GM18867 (cell line): ENCODE measurements around the gene C19orf53.
"Not testable (repeated sequence)": the region's sequence is repeated elsewhere in the genome, so short reads cannot be mapped to it uniquely, and the experiment has no call there.

Experiments
- ATAC-seq: cut with Tn5 transposase; IDR thresholded peaks from one replicate; pipeline ENCODE4 v1.9.1; 2021; ENCODE audit warnings: mild to moderate bottlenecking, moderate library complexity; ENCODE audit not compliant: unreplicated experiment

C19orf53 gene

DNA sequence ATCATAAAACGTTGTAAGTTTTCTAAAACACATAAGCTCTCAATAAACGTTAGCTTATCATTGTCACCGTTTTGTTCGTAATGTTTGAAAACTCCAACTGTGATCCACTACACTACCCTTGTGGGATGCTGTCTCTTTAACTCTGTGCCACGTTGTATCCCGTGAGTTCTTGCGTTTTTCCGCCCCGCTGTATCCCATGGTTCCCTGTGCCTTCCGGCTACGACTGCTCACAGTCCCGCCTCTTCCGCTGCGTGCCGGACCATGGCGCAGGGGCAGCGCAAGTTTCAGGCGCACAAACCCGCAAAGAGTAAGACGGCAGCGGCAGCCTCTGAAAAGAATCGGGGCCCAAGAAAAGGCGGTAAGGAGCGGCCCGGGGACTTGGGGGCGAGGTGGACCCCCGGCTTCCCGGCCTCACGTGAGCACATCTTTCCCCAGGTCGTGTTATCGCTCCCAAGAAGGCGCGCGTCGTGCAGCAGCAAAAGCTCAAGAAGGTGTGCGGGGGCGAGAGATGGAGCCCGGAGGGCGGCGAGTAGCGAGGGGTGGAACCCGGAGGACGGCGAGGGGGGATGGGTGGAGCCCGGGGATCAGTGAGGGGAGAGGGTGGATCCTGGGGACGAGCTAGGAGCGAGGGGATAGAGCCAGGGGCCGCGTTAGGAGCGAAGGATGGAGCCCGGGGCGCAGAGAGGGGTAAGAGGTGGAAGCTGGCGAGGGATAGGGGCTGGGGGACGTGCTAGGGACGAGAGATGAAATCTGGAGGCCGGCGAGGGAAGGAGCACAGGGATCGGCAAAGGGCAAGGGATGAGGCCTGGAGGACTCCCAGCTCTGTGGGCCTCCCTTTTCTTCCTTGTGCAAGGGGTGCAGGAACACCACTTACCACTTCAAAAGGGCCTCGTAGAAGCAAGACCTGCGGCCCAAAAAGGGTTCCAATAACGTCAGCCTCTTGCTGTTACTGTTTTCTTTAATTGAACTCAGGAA, at the start of gene C19orf53:
Gene C19orf53 (plus strand): TSS at position 240 of the 975 bp plus-strand sequence. CDS start 22 bp downstream, at position 262.
- ATAC-seq, result peak; percentile 88

DNA sequence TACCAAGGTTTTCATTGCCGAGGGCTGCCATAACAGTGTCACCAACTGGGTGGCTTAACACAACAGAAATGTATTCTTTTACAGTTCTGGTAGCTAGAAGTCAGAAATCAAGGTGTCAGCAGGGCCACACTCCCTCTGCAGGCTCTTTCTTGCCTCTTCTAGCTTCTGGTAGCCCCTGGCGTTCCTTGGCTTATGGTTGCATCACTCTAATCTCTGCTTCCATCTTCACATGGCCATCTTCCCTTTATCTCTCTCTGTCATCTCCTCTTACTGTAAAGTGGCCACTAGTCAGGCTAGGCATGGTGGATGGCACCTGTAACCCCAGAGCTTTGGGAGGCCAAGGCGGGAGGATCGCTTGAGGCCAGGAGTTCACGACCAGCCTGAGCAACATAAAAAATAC, 47.9 kb upstream of the C19orf53 start:
- no peak for ATAC-seq

DNA sequence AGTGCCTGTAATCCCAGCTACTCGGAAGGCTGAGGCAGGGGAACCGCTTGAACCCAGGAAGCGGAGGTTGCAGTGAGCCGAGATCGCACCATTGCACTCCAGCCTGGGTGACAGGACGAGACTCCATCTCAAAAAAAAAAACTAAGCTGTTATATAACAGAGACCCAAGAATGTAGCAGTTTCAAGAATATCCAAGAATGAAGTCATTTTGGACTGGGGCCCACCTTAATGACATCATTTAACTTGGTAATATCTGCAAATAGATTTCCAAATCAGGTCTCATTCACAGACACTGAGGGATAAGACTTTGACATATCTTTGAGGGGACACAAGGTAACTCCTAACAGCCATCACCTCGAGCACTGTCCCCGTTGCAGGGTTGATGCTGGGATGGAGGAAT, 46.5 kb upstream of the C19orf53 start:
- no peak for ATAC-seq

DNA sequence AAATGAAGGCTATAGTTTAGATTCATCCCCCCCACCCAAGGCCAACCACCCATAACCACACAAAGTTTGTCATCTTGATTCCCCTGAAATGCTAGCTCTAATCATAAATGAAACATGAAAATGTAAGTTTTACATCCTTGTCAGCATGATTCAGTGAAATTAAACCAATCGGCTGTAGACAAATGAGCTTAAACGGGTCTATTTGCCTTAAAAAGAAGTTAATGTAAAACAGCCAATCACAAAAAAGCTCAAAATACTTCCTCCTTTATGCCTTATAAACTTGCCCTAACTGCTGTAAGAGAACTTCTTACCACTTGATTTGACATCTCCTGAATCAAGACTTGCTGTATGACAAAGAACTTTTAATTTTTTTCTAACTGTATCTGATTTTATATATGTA, 44.4 kb upstream of the C19orf53 start:
- no peak for ATAC-seq

DNA sequence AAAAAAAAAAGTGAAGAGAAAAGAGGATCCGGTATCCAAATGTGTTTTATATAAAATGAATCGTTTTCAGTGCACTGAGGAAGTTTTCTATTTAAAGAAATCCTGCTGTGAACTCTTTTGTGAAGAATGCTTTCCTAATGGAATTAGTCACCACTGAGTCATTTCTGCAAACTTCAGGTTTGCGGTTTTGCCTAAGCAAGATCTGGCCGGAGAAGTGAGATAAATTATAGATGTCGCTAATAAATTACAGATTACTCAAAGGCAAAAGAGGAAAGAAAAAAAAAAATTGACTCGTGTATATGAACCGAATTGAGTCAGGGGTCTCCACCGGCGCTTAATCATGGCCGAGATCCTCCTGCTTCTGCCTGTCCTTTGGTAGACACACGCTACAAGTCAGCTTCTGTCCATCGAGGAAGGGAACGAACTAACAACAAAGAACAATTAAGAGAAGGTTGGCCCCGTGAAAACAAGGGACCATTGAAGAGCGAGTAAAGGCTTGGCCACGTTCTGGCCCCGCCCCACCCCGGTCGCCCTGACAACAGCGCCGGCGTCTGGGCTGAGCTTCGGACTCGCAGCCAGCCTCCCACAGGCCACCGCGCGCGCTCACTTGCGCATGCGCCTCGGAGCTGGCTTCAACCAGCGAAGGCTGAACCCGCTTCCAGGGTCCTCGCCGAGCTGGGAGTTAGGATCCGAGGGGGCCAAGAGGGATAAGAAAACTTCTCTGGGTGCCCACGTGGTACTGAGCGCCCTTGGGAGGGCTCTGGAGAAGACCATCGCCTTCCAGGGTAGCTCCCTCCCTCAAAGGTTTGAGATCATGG, 42.9 kb upstream of the C19orf53 start:
- ATAC-seq, result peak; percentile 96

- no peak for ATAC-seq
These were observed 41.9 kb upstream of the C19orf53 start for GRCh38 chr19:13732337-13732736.

- no peak for ATAC-seq
These were observed 39.5 kb upstream of the C19orf53 start for GRCh38 chr19:13734751-13735150.

DNA sequence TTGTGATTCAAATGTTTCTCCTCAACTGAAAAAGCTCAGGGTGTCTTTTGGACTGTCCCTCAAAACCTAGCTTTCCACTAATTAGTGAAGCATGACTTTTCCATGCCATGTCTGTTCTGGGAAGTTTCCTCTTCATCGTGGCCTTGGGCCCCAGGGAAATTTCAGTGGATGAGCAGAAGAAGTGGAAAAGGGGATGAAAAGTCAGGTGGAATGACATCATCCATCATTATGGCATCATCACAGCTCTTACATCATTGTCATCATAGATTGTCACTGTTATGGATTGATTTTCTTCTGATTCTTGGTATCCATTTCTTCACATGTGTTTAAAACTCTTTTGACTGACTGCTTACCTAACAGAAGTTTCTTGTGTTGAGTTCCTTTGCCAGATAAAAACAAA, 36.2 kb upstream of the C19orf53 start:
- no peak for ATAC-seq

DNA sequence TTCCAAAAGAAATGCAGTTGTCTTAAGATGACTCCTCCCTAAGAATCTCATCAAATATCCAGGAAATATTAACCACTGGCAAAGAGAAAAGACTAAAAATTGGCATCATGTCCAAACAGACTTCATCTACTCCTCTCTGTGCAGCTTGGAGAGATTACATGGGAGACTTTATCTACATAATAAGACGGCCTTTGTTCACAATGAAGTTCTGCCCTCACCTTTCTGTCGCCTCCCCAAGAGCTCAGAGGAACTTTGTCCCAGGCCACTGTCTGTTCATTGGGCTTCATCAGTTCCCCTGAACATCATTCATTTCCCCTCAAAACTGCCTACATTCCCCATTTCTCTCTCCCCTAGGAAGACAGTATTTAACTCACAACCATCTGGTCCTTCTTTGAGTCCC, 32.4 kb upstream of the C19orf53 start:
- no peak for ATAC-seq

DNA sequence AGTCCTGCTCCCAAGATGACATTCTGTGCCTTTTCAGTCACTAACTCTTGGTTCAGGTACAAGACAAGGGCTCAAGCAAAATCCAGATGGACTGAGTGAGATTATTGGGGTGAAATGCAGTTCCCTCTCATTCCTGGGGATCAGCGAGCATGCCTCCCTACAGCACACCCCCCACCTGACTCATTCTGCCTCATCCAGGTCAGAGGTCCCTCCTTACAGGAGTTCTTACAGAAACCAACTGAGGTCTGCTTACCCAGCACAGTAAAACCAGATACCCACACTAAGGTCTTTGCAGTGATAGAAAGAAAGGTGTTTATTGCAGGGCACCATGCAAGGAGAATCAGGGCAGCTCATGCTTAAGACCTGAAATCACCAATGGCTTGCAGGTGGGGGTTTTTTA, 31.5 kb upstream of the C19orf53 start:
- ATAC-seq, result no peak

- ATAC-seq, result no peak
These were observed 30.1 kb upstream of the C19orf53 start for GRCh38 chr19:13744174-13744573.

- ATAC-seq, result no peak
These were observed 27.2 kb upstream of the C19orf53 start for GRCh38 chr19:13747098-13747453.

DNA sequence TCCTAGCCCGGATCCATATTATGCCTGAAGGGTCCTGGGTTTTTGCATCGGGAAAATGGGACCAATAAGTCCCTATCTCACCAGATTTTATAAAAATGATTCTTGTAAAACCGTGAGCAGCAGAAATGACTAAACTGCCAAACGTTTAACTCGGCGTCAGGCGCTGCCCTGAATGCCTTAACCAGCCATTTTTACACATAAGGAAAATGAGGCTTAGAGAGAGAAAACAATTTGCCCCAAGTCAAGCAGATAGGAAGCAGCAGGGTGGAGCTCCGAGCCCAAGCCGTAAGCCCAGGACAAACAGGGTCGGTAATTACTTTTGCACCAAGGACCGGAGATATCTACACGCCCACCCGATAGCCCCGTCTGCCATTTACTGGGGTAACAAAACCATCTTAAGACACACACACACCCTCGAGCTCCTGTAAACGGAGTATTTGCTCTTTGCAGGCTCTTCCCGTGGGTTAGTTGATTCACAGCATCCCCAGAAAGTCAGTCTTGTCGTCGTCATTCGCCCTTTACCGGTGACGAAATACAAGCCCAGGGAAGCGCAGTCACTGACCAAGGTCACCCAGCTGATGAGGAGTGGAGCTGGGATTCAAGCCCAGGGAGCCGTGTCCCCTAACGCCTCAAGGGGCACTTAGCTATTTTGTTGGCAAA, 26.0 kb upstream of the C19orf53 start:
- ATAC-seq, result no peak

GRCh38 chr19:13751436-13751835, 22.8 kb upstream of the C19orf53 start:
- ATAC-seq, result no peak

- not testable (repeated sequence) for ATAC-seq
These were observed 20.6 kb upstream of the C19orf53 start for GRCh38 chr19:13753622-13754021.

GRCh38 chr19:13756210-13756609, 18.0 kb upstream of the C19orf53 start:
- ATAC-seq, result no peak

DNA sequence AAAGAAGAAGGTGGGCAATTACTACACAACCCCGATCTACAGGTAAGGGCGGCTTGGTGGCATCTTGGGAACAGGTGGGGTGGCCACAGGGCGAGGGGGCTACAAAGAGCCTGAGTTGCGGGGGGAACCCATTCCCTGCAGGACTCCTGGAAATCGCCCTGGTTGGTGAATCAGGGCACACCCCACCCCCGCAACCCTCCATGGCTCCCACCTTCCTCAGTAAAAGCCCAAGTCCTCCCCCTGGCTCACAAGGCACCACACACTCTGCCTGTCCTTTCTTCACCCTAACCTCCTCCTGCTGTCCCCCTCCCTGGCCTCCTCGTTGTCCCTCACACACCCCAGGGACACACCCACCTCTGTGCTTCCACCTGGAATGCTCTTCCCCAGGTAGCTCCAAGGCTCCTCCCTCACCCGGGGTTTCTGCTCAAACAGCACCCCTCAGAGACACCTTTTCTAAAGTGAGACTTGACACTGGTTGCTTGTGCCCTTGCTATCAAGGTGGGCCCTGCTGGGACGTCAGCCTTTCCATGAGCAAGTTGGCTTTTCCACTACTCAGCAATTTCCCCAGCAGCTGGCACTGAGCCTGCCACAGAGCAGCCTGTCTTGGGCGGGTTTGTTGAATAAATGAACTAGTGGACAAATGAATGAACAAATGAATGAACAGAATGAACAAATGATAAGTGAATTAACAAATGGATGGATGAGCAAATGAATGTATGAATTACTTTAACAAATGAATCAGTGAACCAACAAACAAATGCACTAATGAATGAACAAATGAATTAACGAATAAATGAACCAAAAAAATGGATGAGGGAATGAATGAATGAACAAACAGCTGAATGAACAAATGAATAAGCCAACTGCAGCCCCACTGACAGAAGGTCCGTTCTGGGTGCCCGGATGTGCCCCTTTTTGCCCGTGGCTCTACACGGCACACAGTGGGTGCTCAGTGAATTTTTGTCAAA, 16.2 kb upstream of the C19orf53 start:
- ATAC-seq, result no peak

DNA sequence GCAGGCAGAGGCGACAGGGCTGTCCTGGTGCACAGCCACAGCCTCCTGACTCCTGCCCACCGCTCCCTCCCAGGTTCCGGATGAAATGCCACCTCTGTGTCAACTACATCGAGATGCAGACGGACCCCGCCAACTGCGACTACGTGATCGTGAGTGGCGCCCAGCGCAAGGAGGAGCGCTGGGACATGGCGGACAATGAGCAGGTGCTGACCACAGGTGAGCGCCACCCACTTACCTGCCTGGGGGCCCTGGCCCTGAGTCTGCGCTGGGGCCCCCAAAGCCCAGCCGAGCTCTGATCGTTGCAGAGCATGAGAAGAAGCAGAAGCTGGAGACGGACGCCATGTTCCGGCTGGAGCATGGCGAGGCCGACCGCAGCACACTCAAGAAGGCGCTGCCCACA, 15.5 kb upstream of the C19orf53 start:
- ATAC-seq, result no peak

DNA sequence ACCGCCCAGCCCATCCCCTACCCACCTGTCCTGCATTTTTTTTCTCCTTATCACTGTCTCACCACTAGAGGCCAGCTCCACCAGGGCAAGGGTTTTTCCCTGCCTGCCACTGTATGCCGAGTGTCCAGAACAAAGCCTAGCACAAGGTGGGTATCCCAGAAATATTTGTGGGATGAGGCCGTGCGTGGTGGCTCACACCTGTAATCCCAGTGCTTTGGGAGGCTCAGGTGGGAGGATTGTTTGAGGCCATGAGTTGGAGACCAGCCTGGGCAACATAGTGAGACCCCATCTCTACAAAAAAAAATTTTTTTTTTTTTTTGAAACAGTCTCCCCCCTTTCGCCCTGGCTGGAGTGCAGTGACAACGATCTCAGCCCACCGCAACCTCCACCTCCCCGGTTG, 12.8 kb upstream of the C19orf53 start:
- no peak for ATAC-seq

DNA sequence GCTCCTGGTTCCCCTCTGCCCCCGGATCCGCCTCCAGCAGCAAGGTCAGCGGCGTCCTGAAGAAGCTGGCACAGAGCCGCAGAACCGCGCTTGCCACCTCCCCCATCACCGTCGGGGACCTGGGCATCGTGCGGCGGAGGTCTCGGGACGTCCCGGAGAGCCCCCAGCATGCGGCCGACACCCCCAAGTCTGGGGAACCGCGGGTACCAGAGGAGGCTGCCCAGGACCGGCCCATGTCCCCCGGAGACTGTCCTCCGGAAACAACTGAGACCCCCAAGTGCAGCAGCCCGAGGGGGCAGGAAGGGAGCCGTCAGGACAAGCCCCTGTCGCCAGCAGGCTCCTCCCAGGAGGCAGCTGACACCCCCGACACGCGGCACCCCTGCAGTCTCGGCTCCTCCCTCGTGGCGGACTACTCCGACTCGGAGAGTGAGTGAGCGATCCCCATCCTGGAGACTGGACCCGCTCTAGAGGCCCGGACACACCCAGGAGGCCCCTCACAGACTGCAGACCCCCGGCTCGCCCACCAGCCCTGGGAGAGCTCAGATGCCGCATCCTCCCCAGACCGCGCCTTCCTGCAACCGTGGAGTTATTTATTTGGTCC, 11.5 kb upstream of the C19orf53 start:
- ATAC-seq, result no peak
